Subcutaneous adipose tissue (tissue), 4 donors: ENCODE results near the gene GPR32. TPM values are rescaled to one million over a fixed set of nuclear protein-coding genes. Genes with fewer than 3 reads are reported as not detected.

ENCODE experiments used
- total RNA-seq, 4 donors: library from RNA; depleted of rRNA; stranded (reverse); fragments of >200 nt; gene quantifications; one replicate each; pipeline ENCODE4 v1.1.0, GENCODE V29; 2016
- TF ChIP-seq, protein P1 (sequence below): fragments of 450-650 bp; IDR thresholded peaks from one replicate; pipeline ENCODE4 v1.5.1; 2016; ENCODE audit warnings: low read depth, mild to moderate bottlenecking, control low read depth, antibody characterized with exemption, moderate library complexity

Gene GPR32
- total RNA-seq, 4 donors from 2014 or later, result not detected

- TF ChIP-seq, protein P1, sequence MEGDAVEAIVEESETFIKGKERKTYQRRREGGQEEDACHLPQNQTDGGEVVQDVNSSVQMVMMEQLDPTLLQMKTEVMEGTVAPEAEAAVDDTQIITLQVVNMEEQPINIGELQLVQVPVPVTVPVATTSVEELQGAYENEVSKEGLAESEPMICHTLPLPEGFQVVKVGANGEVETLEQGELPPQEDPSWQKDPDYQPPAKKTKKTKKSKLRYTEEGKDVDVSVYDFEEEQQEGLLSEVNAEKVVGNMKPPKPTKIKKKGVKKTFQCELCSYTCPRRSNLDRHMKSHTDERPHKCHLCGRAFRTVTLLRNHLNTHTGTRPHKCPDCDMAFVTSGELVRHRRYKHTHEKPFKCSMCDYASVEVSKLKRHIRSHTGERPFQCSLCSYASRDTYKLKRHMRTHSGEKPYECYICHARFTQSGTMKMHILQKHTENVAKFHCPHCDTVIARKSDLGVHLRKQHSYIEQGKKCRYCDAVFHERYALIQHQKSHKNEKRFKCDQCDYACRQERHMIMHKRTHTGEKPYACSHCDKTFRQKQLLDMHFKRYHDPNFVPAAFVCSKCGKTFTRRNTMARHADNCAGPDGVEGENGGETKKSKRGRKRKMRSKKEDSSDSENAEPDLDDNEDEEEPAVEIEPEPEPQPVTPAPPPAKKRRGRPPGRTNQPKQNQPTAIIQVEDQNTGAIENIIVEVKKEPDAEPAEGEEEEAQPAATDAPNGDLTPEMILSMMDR, result no peak
These were observed 29.2 kb downstream of the GPR32 start for GRCh38 chr19:50799547-50799851.

DNA sequence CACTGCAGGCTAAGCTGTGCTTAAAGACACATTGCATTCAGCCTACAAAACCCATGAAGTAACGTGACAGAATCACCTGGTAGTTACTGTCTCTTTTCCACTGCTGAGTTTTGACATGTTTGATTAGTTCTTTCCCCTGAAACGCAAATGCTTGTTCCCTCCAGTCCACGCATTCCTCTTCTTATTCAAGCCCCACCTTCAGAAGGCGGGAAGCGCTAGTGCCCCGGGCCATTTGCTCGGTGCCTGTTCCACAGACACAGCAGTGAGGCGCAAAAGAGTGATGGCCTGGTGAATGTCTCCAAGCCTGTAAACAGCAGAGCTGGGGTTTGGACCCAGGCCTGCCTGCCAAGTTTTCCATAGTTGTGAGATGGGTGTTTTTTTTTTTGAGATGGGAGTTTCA lies 30.8 kb downstream of the GPR32 start:
- TF ChIP-seq, protein P1, result no peak

DNA sequence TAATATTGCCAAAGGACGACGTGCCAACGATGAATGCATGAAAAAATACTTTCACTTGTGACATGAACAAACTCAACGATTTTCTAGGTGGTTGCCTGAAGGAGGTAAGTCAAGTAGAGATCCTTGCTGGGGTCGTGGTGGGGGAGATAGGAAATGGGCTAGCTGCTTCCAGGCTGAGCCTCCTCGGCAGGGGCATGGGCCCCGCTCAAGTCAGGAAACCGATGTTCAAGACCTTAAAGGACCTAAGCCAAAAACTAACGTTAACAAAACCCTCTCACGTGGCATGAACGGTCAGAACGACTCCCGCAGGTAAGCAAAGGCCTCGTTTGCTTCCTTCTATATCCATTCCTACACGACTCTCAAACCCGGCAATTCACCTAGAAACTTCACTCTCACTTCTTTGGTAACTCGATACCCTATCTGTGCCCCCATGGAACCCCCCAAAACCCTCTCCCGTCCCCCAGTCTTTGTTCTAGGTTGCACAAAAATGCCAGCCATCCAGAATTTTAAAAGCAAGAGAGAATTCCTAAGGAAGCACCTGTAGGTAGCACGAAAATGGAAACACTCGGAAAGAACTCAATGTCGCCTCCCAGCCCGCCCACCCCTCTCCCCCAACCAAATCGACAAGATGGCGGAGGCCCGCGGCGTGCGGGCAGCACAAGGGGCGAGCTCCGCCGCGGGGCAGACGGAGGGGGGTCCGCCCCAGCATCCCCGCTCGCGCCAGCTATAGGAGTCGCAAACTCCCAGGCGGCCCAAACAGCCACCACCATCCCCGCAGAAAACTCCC lies 33.6 kb downstream of the GPR32 start:
- TF ChIP-seq, protein P1, result no peak

DNA sequence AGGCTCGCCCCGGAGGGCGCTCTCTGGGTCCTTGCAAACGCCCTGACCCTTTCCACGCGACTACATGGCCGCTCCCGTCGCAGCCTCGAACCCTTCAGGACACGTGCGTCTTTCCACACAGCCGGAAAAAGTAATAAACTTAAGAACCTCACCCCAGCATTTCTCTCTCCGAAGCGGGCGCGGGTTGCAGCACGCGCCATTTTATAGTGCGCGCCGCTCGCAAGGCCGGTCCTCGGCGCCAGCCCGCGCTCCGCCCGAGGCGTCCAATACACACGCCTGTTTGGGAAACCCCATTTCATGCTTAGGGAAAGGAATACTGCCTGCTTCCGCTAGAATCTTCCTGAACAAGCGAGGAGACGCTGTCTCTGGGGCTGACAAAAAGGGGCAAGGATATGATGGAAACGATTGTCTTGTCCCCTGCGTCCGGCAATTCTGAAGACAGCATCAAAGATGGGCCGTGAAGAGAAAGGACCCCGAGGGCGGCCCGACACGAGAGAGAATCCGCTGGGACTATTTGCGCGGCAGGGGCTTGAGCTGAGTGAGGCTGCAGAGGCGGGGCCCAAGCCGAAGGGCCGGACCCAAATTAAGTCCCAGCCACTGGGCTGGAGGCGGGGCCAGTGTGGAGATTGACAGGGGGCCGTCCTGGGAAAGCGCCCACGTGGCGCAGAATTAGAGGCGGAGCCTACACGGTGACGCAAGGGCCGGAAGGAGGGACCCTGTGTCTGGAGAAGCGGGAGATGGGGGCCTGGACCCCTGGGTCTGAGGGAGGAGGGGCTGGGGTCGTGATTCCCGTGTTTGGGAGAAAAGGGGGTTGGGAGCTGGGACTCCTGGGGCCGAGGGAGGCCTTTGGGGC lies 34.4 kb downstream of the GPR32 start:
- TF ChIP-seq, protein P1, result no peak

DNA sequence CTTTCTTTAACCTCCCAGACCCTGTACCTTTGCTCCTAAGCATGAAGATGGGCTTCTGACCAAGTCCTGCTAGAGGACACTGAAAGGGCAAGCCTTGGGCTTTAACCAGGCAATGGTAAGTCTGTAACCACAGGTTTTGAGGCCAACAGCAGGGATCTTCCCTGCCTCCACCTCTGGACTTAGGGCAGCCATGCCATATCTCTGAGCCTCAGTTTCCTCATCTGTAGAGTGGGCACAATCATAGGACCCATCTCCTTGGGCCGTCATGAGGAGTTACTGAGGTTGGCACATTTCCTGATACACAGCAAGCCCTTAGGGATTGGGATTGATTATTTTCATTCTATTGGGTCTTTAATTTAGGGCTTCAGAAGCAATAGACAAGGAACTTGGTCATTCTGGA lies 38.6 kb downstream of the GPR32 start:
- TF ChIP-seq, protein P1, result no peak

DNA sequence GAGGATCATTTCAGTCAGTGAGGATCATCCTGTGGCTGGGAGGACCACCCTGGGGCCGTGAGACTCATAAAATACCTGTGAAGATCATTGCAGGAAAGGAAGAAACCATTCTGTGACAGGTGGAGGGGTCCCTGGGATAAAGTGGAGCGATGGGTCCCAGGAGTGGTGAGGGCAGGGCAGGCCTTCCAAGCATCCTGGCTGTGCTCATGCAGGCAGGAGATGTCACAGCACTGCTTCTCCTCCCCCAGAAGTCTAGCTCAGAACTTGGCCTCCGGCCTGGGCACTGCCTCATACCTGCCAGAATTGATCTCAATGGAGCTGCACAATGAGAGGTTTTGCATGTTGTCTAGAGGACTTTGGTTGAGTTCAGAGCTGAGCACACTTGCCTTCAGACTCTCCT lies 42.2 kb downstream of the GPR32 start:
- TF ChIP-seq, protein P1, result no peak

- TF ChIP-seq, protein P1, result no peak
These were observed 44.6 kb downstream of the GPR32 start for GRCh38 chr19:50814883-50815282.
